Mesendoderm (in vitro differentiated cells): ENCODE measurements around the gene UACA.
"Not testable (repeated sequence)": the region's sequence is repeated elsewhere in the genome, so short reads cannot be mapped to it uniquely, and the experiment has no call there.

Experiments used
- DNase-seq: peaks from one replicate; pipeline ENCODE4 v3.0.0; 2013
- H2AK5ac ChIP-seq: 2 replicates; pipeline ENCODE4 v1.6.1; 2013; ENCODE audit warnings: low read length, inconsistent platforms
- H2BK120ac ChIP-seq: 2 replicates; pipeline ENCODE4 v1.6.1; 2013; ENCODE audit warnings: low read depth, mild to moderate bottlenecking, low read length, moderate library complexity, mixed read lengths
- H2BK15ac ChIP-seq: replicated peaks from 2 replicates; pipeline ENCODE4 v1.6.1; 2013; ENCODE audit warnings: low read depth, mild to moderate bottlenecking, moderate library complexity
- H2BK5ac ChIP-seq: 2 replicates; pipeline ENCODE4 v1.6.1; 2013; ENCODE audit warnings: low read length, inconsistent platforms
- H3K18ac ChIP-seq: 2 replicates; pipeline ENCODE4 v1.6.1; 2013; ENCODE audit warnings: mild to moderate bottlenecking, low read length, mixed read lengths
- H3K23ac ChIP-seq: one replicate; pipeline ENCODE4 v1.6.1; 2013; ENCODE audit warnings: low read length
- H3K27ac ChIP-seq: 2 replicates; pipeline ENCODE4 v1.5.1; 2013; ENCODE audit warnings: low read depth, mild to moderate bottlenecking, inconsistent platforms, low read length, moderate library complexity
- H3K27me3 ChIP-seq: 2 replicates; pipeline ENCODE4 v1.6.1; 2013; ENCODE audit warnings: low read length, control low read depth, mild to moderate bottlenecking, inconsistent platforms; ENCODE audit not compliant: insufficient read depth, poor library complexity
- H3K36me3 ChIP-seq: 2 replicates; pipeline ENCODE4 v1.6.1; 2013; ENCODE audit warnings: low read length, inconsistent platforms; ENCODE audit not compliant: control insufficient read depth, insufficient read depth
- H3K4ac ChIP-seq: one replicate; pipeline ENCODE4 v1.6.1; 2013; ENCODE audit warnings: low read depth, mild to moderate bottlenecking, low read length, moderate library complexity
- H3K4me1 ChIP-seq: 2 replicates; pipeline ENCODE4 v1.6.1; 2013; ENCODE audit warnings: low read depth, low read length, inconsistent platforms; ENCODE audit not compliant: control insufficient read depth
- H3K4me2 ChIP-seq: 2 replicates; pipeline ENCODE4 v1.6.1; 2013; ENCODE audit warnings: low read length
- H3K4me3 ChIP-seq: 2 replicates; pipeline ENCODE4 v1.5.1; 2013; ENCODE audit warnings: mild to moderate bottlenecking, low read length
- H3K56ac ChIP-seq: one replicate; pipeline ENCODE4 v1.6.1; 2013; ENCODE audit warnings: low read length
- H3K79me1 ChIP-seq: 2 replicates; pipeline ENCODE4 v1.6.1; 2013; ENCODE audit warnings: low read length, inconsistent platforms
- H3K79me2 ChIP-seq: 2 replicates; pipeline ENCODE4 v1.6.1; 2013; ENCODE audit warnings: mild to moderate bottlenecking, low read length; ENCODE audit not compliant: control insufficient read depth, insufficient read depth
- H3K9ac ChIP-seq: 2 replicates; pipeline ENCODE4 v1.6.1; 2013; ENCODE audit warnings: low read length, inconsistent platforms
- H4K5ac ChIP-seq: one replicate; pipeline ENCODE4 v1.6.1; 2013; ENCODE audit warnings: low read length
- H4K8ac ChIP-seq: one replicate; pipeline ENCODE4 v1.6.1; 2013; ENCODE audit warnings: low read depth, mild to moderate bottlenecking, control low read depth, low read length, moderate library complexity
- WGBS: extraction: QIAGEN DNeasy Blood & Tissue Kit; methylation state at CpG from one replicate; pipeline ENCODE4 v1.1.7; 2013; ENCODE audit warnings: low lambda C conversion rate, missing lambda C conversion rate; ENCODE audit not compliant: insufficient coverage; ENCODE audit errors: extremely low coverage; 5-methylcytosine and 5-hydroxymethylcytosine counted together

Gene UACA

GRCh38 chr15:70748281-70748747 lies 15.0 kb downstream of the UACA start:
- H2BK5ac ChIP-seq, result no peak overlapping the region
- no peak for DNase-seq
- H3K4me2 ChIP-seq, result no peak overlapping the region
- H2BK15ac ChIP-seq, result no peak overlapping the region
- H3K4me1 ChIP-seq, result no peaks in the 10 kb centered on the region
- no peak overlapping the region for H3K23ac ChIP-seq
- no CpG with 5 or more reads among the region's 3 CpGs for WGBS
- H3K27me3 ChIP-seq, result no peaks in the 10 kb centered on the region
- H2AK5ac ChIP-seq, result no peak overlapping the region
- no peaks in the 10 kb centered on the region for H3K79me2 ChIP-seq
- H3K18ac ChIP-seq, result no peak overlapping the region
- H3K4ac ChIP-seq, result no peak overlapping the region
- no peak overlapping the region for H2BK120ac ChIP-seq
- H4K8ac ChIP-seq, result no peak overlapping the region
- H3K36me3 ChIP-seq, result no peaks in the 10 kb centered on the region
- H3K27ac ChIP-seq, result no peak overlapping the region
- no peak overlapping the region for H4K5ac ChIP-seq
- H3K56ac ChIP-seq, result no peak overlapping the region
- H3K79me1 ChIP-seq, result peaks cover 2% of the 10 kb centered on the region
- no peak overlapping the region for H3K4me3 ChIP-seq
- no peak overlapping the region for H3K9ac ChIP-seq

- not testable (repeated sequence) for H3K18ac ChIP-seq, H3K9ac ChIP-seq, H3K23ac ChIP-seq, H4K5ac ChIP-seq, H3K79me1 ChIP-seq, H2BK120ac ChIP-seq, H3K4me2 ChIP-seq, H2AK5ac ChIP-seq, H2BK5ac ChIP-seq, H3K56ac ChIP-seq, DNase-seq, H2BK15ac ChIP-seq, H3K36me3 ChIP-seq, H3K79me2 ChIP-seq, H3K4ac ChIP-seq, H3K27ac ChIP-seq, H4K8ac ChIP-seq, H3K4me3 ChIP-seq, H3K27me3 ChIP-seq, H3K4me1 ChIP-seq
Observed at GRCh38 chr15:70746598-70746997, 16.8 kb downstream of the UACA start.

GRCh38 chr15:70742928-70743327 lies 20.4 kb downstream of the UACA start:
- H3K4me1 ChIP-seq, result no peaks in the 10 kb centered on the region
- no peaks in the 10 kb centered on the region for H3K79me2 ChIP-seq
- no peaks in the 10 kb centered on the region for H3K27me3 ChIP-seq
- no peak overlapping the region for H3K4me2 ChIP-seq
- H2BK5ac ChIP-seq, result no peak overlapping the region
- H2BK120ac ChIP-seq, result no peak overlapping the region
- no peak overlapping the region for H4K5ac ChIP-seq
- no peak overlapping the region for H3K23ac ChIP-seq
- H3K36me3 ChIP-seq, result no peaks in the 10 kb centered on the region
- no peak overlapping the region for H3K27ac ChIP-seq
- H2AK5ac ChIP-seq, result no peak overlapping the region
- no CpG with 5 or more reads among the region's 3 CpGs for WGBS
- no peak overlapping the region for H3K56ac ChIP-seq
- no peak overlapping the region for H3K9ac ChIP-seq
- H2BK15ac ChIP-seq, result no peak overlapping the region
- peak overlapping the region; percentile 84 for H3K18ac ChIP-seq
- DNase-seq, result no peak
- no peak overlapping the region for H3K4ac ChIP-seq
- H3K79me1 ChIP-seq, result no peaks in the 10 kb centered on the region
- no peak overlapping the region for H3K4me3 ChIP-seq
- no peak overlapping the region for H4K8ac ChIP-seq

GRCh38 chr15:70741677-70742293 lies 21.6 kb downstream of the UACA start:
- Histone ChIP-seq H3K27me3 (no peaks in the 10 kb centered on the region), H3K4ac (no peak overlapping the region), H4K8ac (no peak overlapping the region), H4K5ac (no peak overlapping the region), H3K27ac (no peak overlapping the region), H2AK5ac (no peak overlapping the region), H3K18ac (no peak overlapping the region), H2BK120ac (no peak overlapping the region), H2BK5ac (no peak overlapping the region), H3K9ac (no peak overlapping the region), H3K23ac (no peak overlapping the region), H3K56ac (no peak overlapping the region), H3K79me2 (no peaks in the 10 kb centered on the region), H2BK15ac (no peak overlapping the region), H3K4me3 (no peak overlapping the region), H3K4me2 (no peak overlapping the region), H3K79me1 (no peaks in the 10 kb centered on the region), H3K36me3 (no peaks in the 10 kb centered on the region), H3K4me1 (no peaks in the 10 kb centered on the region)
- no peak for DNase-seq
- WGBS, result no CpG with 5 or more reads among the region's 2 CpGs

GRCh38 chr15:70741107-70741531 lies 22.2 kb downstream of the UACA start:
- no peaks in the 10 kb centered on the region for H3K79me1 ChIP-seq
- no peaks in the 10 kb centered on the region for H3K27me3 ChIP-seq
- H2AK5ac ChIP-seq, result no peak overlapping the region
- H3K4ac ChIP-seq, result no peak overlapping the region
- H2BK120ac ChIP-seq, result no peak overlapping the region
- no peaks in the 10 kb centered on the region for H3K79me2 ChIP-seq
- H4K8ac ChIP-seq, result no peak overlapping the region
- DNase-seq, result no peak
- H3K18ac ChIP-seq, result no peak overlapping the region
- H3K36me3 ChIP-seq, result no peaks in the 10 kb centered on the region
- H3K27ac ChIP-seq, result no peak overlapping the region
- H2BK5ac ChIP-seq, result no peak overlapping the region
- H3K23ac ChIP-seq, result no peak overlapping the region
- H3K4me1 ChIP-seq, result no peaks in the 10 kb centered on the region
- no peak overlapping the region for H3K9ac ChIP-seq
- no peak overlapping the region for H3K4me2 ChIP-seq
- no peak overlapping the region for H3K4me3 ChIP-seq
- WGBS, result no CpG with 5 or more reads among the region's 1 CpG
- H4K5ac ChIP-seq, result no peak overlapping the region
- no peak overlapping the region for H2BK15ac ChIP-seq
- H3K56ac ChIP-seq, result peak overlapping the region; percentile 39

GRCh38 chr15:70735040-70735439 lies 28.3 kb downstream of the UACA start:
- not testable (repeated sequence) for H2BK5ac ChIP-seq, H3K27me3 ChIP-seq, H3K36me3 ChIP-seq, H3K23ac ChIP-seq, H2AK5ac ChIP-seq, H3K9ac ChIP-seq, H4K5ac ChIP-seq, H3K79me1 ChIP-seq, H3K4me3 ChIP-seq, H3K4ac ChIP-seq, H2BK120ac ChIP-seq, H2BK15ac ChIP-seq, H3K27ac ChIP-seq, H3K4me2 ChIP-seq, DNase-seq, H3K56ac ChIP-seq, H3K4me1 ChIP-seq, H4K8ac ChIP-seq, H3K79me2 ChIP-seq, H3K18ac ChIP-seq
- WGBS, result no CpG with 5 or more reads among the region's 3 CpGs
